MM.1S (cell line): Measurements from ENCODE around the gene RNF38.

ENCODE experiments used
- DNase-seq: peaks from one replicate; pipeline ENCODE4 v3.0.0-alpha.2; 2015
- H2AFZ ChIP-seq: fragments of 300-600 bp; sonication (generic); 2 replicates; pipeline ENCODE4 v1.6.0; 2016; ENCODE audit warnings: antibody characterized with exemption, low read length
- H3F3A ChIP-seq: fragments of 300-600 bp; sonication (generic); 2 replicates; pipeline ENCODE4 v1.6.1; 2016; ENCODE audit warnings: mild to moderate bottlenecking, antibody characterized with exemption, low read length, moderate library complexity, mixed read lengths; ENCODE audit not compliant: insufficient read depth
- H3K27ac ChIP-seq: fragments of 300-600 bp; sonication (generic); 2 replicates; pipeline ENCODE4 v1.5.1; 2016; ENCODE audit warnings: mild to moderate bottlenecking, low read length
- H3K27me3 ChIP-seq: fragments of 300-600 bp; sonication (generic); replicated peaks from 2 replicates; pipeline ENCODE4 v1.6.0; 2016; ENCODE audit warnings: low read length; ENCODE audit not compliant: insufficient read depth
- H3K36me3 ChIP-seq: fragments of 300-600 bp; sonication (generic); replicated peaks from 2 replicates; pipeline ENCODE4 v1.6.1; 2016; ENCODE audit warnings: mild to moderate bottlenecking, low read length, mixed read lengths; ENCODE audit not compliant: insufficient read depth
- H3K4me1 ChIP-seq: fragments of 300-600 bp; sonication (generic); 2 replicates; pipeline ENCODE4 v1.6.1; 2016; ENCODE audit warnings: low read length, mixed read lengths
- H3K4me2 ChIP-seq: fragments of 300-600 bp; sonication (generic); 2 replicates; pipeline ENCODE4 v1.6.0; 2016; ENCODE audit warnings: low read depth, low read length
- H3K4me3 ChIP-seq: fragments of 300-600 bp; sonication (generic); 2 replicates; pipeline ENCODE4 v1.5.1; 2016; ENCODE audit warnings: low read length, mixed read lengths
- H3K79me2 ChIP-seq: fragments of 300-600 bp; sonication (generic); 2 replicates; pipeline ENCODE4 v1.6.1; 2016; ENCODE audit warnings: mixed run types, low read length, mixed read lengths
- H3K9ac ChIP-seq: fragments of 300-600 bp; sonication (generic); 2 replicates; pipeline ENCODE4 v1.6.1; 2016; ENCODE audit warnings: low read length, mixed read lengths
- H3K9me2 ChIP-seq: fragments of 300-600 bp; sonication (generic); replicated peaks from 2 replicates; pipeline ENCODE4 v1.6.1; 2016; ENCODE audit warnings: mild to moderate bottlenecking, low read length, mixed read lengths; ENCODE audit not compliant: insufficient read depth
- H3K9me3 ChIP-seq: fragments of 300-600 bp; sonication (generic); replicated peaks from 2 replicates; pipeline ENCODE4 v1.6.1; 2016; ENCODE audit warnings: mild to moderate bottlenecking, low read length, mixed read lengths; ENCODE audit not compliant: insufficient read depth
- H4K20me1 ChIP-seq: fragments of 300-600 bp; sonication (generic); 2 replicates; pipeline ENCODE4 v1.6.1; 2016; ENCODE audit warnings: mild to moderate bottlenecking, low read length, moderate library complexity, mixed read lengths; ENCODE audit not compliant: insufficient read depth
- CTCF ChIP-seq: fragments of 300-600 bp; sonication (generic); IDR thresholded peaks from 2 replicates; pipeline ENCODE4 v1.5.1; 2016; ENCODE audit warnings: antibody characterized with exemption, low read length, mixed read lengths
- EZH2 ChIP-seq: fragments of 300-600 bp; sonication (generic); optimal IDR thresholded peaks from 2 replicates; pipeline ENCODE3; 2017; ENCODE audit warnings: low read depth, mild to moderate bottlenecking, antibody characterized with exemption, low read length, mixed read lengths
- EZH2phosphoT487 ChIP-seq: fragments of 300-600 bp; sonication (generic); IDR thresholded peaks from 2 replicates; pipeline ENCODE4 v1.6.1; 2018; ENCODE audit warnings: antibody characterized with exemption, low read length

Gene RNF38

GRCh38 chr9:36364577-36364976 is 35.5 kb downstream of the RNF38 start:
- no peaks in the 10 kb centered on the region for H3K4me1 ChIP-seq
- no peak overlapping the region for H3K27ac ChIP-seq
- H2AFZ ChIP-seq = no peak overlapping the region
- no peak overlapping the region for H3K9ac ChIP-seq
- H3K79me2 ChIP-seq = peaks cover 9% of the 10 kb centered on the region; the same call in 1 of the 2 replicates
- H3K27me3 ChIP-seq = no peaks in the 10 kb centered on the region
- H3K9me2 ChIP-seq = no peaks in the 10 kb centered on the region
- no peak overlapping the region for H3K4me2 ChIP-seq
- no peaks in the 10 kb centered on the region for H4K20me1 ChIP-seq
- H3F3A ChIP-seq = no peaks in the 10 kb centered on the region
- no peak overlapping the region for H3K4me3 ChIP-seq
- TF ChIP-seq EZH2phosphoT487 = no peak
- TF ChIP-seq CTCF = no peak
- TF ChIP-seq EZH2 = no peak
- no peak for DNase-seq
- H3K36me3 ChIP-seq = peaks cover 6% of the 10 kb centered on the region; the same call in 1 of the 2 replicates
- H3K9me3 ChIP-seq = no peaks in the 10 kb centered on the region

GRCh38 chr9:36363448-36363847 is 36.6 kb downstream of the RNF38 start:
- H3K27me3 ChIP-seq = no peaks in the 10 kb centered on the region
- no peaks in the 10 kb centered on the region for H3K9me3 ChIP-seq
- no peak for DNase-seq
- no peak overlapping the region for H3K27ac ChIP-seq
- no peak overlapping the region for H3K4me3 ChIP-seq
- H3K9ac ChIP-seq = no peak overlapping the region
- H3K36me3 ChIP-seq = no peaks in the 10 kb centered on the region
- H3K4me1 ChIP-seq = no peaks in the 10 kb centered on the region
- H2AFZ ChIP-seq = no peak overlapping the region
- H4K20me1 ChIP-seq = no peaks in the 10 kb centered on the region
- no peaks in the 10 kb centered on the region for H3F3A ChIP-seq
- TF ChIP-seq EZH2 (no peak), CTCF (no peak), EZH2phosphoT487 (no peak)
- H3K9me2 ChIP-seq = no peaks in the 10 kb centered on the region
- H3K4me2 ChIP-seq = no peak overlapping the region
- H3K79me2 ChIP-seq = peaks cover 9% of the 10 kb centered on the region; the same call in 1 of the 2 replicates

GRCh38 chr9:36358486-36358885 is 41.6 kb downstream of the RNF38 start:
- no peaks in the 10 kb centered on the region for H4K20me1 ChIP-seq
- no peak for TF ChIP-seq EZH2
- TF ChIP-seq EZH2phosphoT487 = no peak
- TF ChIP-seq CTCF = no peak
- H3K4me1 ChIP-seq = no peaks in the 10 kb centered on the region
- no peak for DNase-seq
- H3K9ac ChIP-seq = no peak overlapping the region
- H3K79me2 ChIP-seq = peaks cover 7% of the 10 kb centered on the region; the same call in 1 of the 2 replicates
- no peak overlapping the region for H2AFZ ChIP-seq
- H3K27ac ChIP-seq = no peak overlapping the region
- H3K4me3 ChIP-seq = no peak overlapping the region
- H3K27me3 ChIP-seq = no peaks in the 10 kb centered on the region
- no peak overlapping the region for H3K4me2 ChIP-seq
- no peaks in the 10 kb centered on the region for H3K9me2 ChIP-seq
- no peaks in the 10 kb centered on the region for H3K36me3 ChIP-seq
- no peaks in the 10 kb centered on the region for H3K9me3 ChIP-seq
- H3F3A ChIP-seq = no peaks in the 10 kb centered on the region
